MG63 (cell line): ENCODE measurements around the gene ARFGAP1. TPM values are rescaled to one million over a fixed set of nuclear protein-coding genes. Genes with fewer than 3 reads are reported as not detected.
"Not testable (repeated sequence)": the region's sequence is repeated elsewhere in the genome, so short reads cannot be mapped to it uniquely, and the experiment has no call there.

Experiments
- DNase-seq: peaks from one replicate; pipeline ENCODE4 v3.0.0-alpha.2; 2020
- H3K27me3 ChIP-seq: fragments of 250-450 bp; sonication (Bioruptor Pico); 2 replicates; pipeline ENCODE4 v1.5.1; 2020; ENCODE audit warnings: mild to moderate bottlenecking, moderate library complexity
- H3K36me3 ChIP-seq: fragments of 250-450 bp; sonication (Bioruptor Pico); 2 replicates; pipeline ENCODE4 v1.5.1; 2020; ENCODE audit warnings: mild to moderate bottlenecking, moderate library complexity
- H3K4me3 ChIP-seq: fragments of 250-450 bp; sonication (Bioruptor Pico); 2 replicates; pipeline ENCODE4 v1.5.1; 2020; ENCODE audit warnings: mild to moderate bottlenecking, moderate library complexity
- H3K9me3 ChIP-seq: fragments of 250-450 bp; sonication (Bioruptor Pico); 2 replicates; pipeline ENCODE4 v1.5.1; 2020; ENCODE audit warnings: mild to moderate bottlenecking, moderate library complexity
- total RNA-seq: library from RNA; depleted of rRNA; stranded (reverse); fragments of >200 nt; shearing (Covaris generic); gene quantifications from 2 replicates; pipeline ENCODE4 v1.2.3, GENCODE V29; 2014; ENCODE audit warnings: low replicate concordance; rRNA removed

Gene ARFGAP1
- total RNA-seq, 1 experiment from 2014 or later, result 83.8 TPM

DNA sequence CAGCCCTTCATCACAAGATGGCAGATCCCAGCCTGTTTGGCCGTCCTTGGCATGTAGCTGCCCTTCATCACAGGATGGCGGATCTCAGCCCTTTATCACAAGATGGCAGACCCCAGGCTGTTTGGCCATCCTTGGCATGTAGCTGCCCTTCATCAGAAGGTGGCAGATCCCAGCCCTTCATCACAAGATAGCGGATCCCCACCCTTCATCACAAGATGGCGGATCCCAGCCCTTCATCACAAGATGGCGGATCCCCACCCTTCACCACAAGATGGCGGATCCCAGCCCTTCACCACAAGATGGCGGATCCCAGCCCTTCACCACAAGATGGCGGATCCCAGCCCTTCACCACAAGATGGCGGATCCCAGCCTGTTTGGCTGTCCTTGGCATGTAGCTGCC, 62.4 kb downstream of the ARFGAP1 start:
- peaks cover 33% of the 10 kb centered on the region for H3K27me3 ChIP-seq
- H3K9me3 ChIP-seq, DNase-seq, H3K36me3 ChIP-seq, H3K4me3 ChIP-seq: not testable (repeated sequence)

DNA sequence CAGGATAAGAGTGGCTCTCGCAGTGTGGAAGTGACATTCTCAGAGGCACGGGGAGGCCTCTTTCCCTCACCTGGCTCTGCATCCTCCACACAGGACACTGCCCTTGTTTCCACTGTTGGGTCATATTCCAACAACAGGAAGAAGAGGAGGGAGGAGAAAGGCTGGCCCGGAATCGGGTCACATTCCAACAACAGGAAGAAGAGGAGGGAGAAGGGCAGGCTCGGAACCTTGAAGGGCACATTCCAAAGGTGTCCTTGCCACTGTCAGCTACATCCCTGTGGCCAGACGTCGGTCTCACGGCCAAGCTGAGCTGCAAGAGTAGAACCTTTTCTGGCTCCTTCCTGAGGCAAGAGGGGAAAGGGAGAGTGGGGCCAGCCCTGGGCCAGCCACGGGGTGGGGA, 63.1 kb downstream of the ARFGAP1 start:
- Histone ChIP-seq H3K27me3 (peaks cover 34% of the 10 kb centered on the region), H3K9me3 (0 out of 2 replicates have a peak, but pooled peaks cover 2% of the 10 kb centered on the region), H3K4me3 (no peak overlapping the region), H3K36me3 (no peaks in the 10 kb centered on the region)
- no peak for DNase-seq

DNA sequence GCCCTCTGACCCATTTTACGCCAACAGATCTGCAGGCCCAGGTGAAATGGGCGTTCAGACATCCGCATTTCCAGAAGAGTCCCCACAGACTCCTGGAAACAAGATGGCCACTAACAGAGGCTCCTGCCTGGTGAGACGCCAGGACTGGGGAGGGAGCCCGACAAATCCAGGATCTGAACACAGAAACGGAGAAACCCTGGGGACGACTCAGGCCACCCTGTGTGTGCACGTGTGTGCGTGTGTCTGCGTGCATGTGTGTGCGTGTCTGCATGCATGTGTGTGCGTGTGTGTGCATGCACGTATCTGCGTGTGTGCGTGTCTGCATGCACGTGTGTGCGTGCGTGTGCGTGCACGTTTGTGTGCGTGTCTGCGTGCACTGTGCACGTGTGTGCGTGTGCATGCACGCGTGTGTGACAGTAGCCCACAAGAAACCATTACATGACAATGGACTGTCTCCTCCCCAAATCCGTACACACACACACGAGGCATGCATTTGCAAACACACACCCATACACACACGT, 63.7 kb downstream of the ARFGAP1 start:
- Histone ChIP-seq H3K36me3 (no peaks in the 10 kb centered on the region), H3K9me3 (0 out of 2 replicates have a peak, but pooled peaks cover 2% of the 10 kb centered on the region), H3K27me3 (peaks cover 40% of the 10 kb centered on the region), H3K4me3 (no peak overlapping the region)
- DNase-seq, result no peak

DNA sequence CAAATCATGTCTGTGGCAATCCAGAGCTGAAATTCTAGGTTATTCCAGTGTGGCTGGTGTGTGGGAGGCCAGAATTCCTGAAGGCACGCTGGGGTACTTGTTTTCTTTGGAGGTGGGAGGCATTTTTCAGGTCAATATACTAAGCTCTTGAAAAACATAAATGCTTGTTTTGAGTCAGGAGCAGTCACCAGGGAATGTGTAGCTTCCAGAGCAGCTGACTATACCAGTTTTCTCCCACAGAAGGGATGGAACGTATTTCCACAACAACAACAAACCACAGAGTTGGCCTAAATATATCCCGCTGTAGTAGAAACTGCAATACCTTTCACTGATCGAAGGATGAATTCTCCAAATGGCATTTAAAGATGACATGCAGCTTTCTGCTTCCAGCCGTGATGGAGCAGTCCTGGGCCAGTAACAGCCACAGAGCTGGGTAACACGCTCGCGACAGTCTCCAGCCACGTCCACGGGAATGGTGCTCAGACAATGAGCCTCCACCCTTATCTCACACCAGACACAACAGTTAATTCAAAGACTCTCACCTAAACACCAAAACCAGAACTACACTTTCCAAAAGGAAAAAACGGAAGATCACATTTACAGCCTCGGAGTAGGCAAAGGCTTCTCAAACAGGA, 65.3 kb downstream of the ARFGAP1 start:
- Histone ChIP-seq H3K36me3 (no peaks in the 10 kb centered on the region), H3K27me3 (peaks cover 56% of the 10 kb centered on the region), H3K9me3 (no peaks in the 10 kb centered on the region), H3K4me3 (no peak overlapping the region)
- no peak for DNase-seq

Other genes with a start within 250 kb of the ARFGAP1 start
- 17.0 and 19.8 TPM in 2 replicates for gene YTHDF1, start 56.7 kb upstream of the ARFGAP1 start, total RNA-seq
- not detected in 2 replicates for gene BIRC7, start 36.9 kb upstream of the ARFGAP1 start, total RNA-seq
- gene NKAIN4, start 18.4 kb upstream of the ARFGAP1 start, total RNA-seq, result not detected in 2 replicates
- not detected in 2 replicates for gene COL20A1, start 20.4 kb downstream of the ARFGAP1 start, total RNA-seq
- gene CHRNA4, start 88.5 kb downstream of the ARFGAP1 start, total RNA-seq, result not detected in 2 replicates
- gene KCNQ2, start 199.8 kb downstream of the ARFGAP1 start, total RNA-seq, result 0.92 TPM in 1 of 2 replicates, not detected in the other
- 62.5 and 113 TPM in 2 replicates for gene EEF1A2, start 226.3 kb downstream of the ARFGAP1 start, total RNA-seq
- gene PPDPF, start 248.0 kb downstream of the ARFGAP1 start, total RNA-seq, result 21.4 and 40.1 TPM in 2 replicates